Left hindlimb (tissue), 1 donor: ENCODE measurements around the gene PRSS50.

Source experiments
- DNase-seq: peaks from one replicate; pipeline ENCODE4 v3.0.0-alpha.2; 2018

PRSS50 gene

DNA sequence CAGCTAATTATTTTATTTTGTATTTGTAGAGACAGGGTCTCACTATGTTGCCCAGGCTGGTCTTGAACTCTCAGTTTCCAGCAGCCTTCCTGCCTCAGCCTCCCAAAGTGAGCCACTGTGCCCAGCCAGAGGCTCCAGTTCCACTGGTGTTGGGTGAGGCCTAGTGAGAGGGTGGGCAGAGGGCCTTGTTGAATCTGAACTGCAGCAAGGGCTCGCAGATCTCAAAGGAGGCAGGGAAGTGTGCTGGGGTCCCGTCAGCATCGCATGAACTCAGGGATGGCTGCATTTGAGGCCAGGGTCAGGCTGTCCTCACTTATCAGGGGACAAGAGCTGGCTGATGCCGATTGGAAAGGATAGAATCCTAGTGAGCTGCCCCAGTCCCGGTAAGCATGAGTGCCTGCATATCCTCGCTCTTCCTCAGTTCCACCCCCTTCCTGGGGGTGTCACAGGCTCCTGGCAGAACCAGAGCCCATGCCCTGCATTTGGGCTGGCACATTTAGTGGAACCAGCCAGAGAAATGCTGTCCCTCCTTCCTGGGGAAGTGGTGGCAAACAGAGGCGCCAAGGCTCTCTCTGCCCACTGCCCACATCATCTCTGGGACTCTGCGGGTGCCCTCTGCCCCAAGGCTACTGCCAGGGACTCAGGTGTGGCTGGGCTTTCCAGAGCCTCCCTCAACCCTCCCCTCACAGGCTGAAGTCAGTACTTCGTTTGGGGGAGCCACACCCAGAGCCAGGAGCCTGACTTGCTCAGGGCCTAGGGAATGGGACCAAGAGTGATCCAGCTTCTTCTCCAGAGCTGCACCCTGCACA lies 48.3 kb downstream of the PRSS50 start:
- peak; percentile 15 for DNase-seq

DNA sequence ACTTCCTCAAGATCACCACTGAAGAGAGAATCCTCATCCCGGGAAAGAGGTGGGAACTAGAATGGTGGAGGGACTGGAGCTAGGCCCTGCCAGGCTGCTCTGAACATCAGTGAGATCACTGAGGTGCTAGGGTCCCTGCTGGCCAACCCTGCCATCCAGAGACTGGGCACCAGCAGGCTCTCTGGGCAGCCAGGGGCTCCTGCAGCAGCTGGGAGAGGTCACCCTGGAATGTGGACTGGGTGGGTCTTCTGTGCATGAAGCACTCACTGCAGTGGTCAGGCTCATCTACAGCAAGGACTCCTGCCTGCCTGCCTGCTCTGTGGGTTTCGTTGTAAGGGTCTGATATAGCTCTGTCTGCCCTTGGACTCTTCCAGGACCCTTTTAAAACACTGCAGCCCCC lies 49.1 kb downstream of the PRSS50 start:
- no peak for DNase-seq

DNA sequence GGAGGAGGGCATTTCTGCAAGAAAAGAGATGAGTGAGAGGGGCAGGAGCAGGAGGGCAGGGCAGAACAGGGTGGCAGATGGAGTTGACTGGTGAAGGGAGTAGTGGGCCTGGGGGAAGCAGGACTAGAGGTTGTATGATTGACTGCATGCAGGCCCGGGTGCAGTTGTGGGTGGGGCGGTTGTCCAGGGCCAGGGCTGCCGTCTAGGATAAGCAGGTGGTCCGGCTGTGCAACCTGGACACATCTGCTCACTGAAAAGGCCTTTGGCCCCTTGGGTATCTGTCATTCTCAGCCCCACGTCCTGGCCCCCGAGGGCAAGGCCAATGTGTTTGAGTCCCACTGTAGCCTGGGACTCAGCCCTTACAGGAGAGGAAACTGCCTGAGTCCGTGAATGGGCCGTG lies 49.6 kb downstream of the PRSS50 start:
- no peak for DNase-seq

DNA sequence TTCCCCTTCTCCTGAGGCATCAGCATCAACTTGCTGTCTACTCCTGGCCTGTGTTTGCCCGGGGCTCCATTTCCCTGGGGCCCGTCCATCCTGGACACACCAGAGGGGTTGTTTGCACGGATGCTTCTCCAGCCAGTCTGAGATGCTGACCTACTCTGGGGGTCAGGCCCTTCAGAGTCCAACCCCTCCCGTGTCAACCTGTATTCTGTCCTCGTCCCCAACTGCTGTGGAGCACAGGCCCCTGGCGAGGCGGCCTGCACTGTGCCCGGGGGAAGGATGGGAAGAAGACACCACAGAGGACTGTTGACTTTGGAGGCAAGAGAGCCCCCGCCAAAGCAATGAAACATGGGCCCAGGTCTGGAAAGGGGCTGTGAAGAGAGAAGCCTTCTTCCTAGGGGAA lies 50.0 kb downstream of the PRSS50 start:
- peak; percentile 16 for DNase-seq

DNA sequence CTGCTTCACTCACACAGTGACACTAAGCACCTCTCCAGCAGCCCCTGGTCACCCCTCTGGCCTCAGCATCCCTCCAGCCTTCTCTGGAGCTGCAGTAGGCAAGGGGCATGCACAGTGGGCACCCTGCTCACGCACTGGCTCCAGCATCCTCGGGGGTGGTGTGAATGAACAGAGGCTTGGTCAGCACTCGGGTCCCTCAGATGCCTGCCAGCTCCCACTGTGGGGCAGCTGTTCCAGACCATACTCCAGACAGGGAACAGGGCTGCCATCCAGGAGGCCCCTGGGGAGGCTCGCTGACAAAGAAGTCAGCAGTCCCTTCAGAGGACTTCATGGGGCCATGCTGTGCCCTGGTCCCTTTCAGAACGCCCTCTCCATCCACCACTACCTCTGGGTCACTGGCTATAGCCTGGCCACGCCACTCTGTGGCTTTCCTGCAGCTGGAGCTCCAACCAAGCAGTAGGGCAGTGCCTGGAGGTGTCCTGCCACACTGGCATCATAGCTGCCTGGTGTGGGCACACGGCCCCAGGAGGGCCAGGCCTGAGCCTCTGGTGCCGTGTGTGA lies 50.5 kb downstream of the PRSS50 start:
- DNase-seq: peak; percentile 20

DNA sequence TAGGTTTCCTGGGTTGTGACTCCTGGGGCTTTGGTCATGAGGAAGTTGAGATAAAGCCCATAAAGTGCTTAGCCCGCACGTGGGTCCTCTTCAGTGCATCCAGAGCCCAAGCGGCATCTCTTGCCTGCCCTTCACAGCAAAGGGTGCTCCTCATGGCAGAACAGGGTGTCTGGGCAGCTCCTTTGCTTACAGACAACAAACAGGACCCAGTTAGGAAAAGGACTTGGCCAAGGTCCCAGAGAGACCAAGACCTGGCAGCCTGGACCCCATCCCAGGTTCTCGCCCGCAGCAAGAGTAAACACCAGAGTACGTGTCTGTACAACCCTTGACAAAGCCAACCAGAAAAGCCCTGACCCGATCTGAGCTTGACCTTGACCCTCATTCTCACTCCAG lies 51.2 kb downstream of the PRSS50 start:
- peak; percentile 18 for DNase-seq

DNA sequence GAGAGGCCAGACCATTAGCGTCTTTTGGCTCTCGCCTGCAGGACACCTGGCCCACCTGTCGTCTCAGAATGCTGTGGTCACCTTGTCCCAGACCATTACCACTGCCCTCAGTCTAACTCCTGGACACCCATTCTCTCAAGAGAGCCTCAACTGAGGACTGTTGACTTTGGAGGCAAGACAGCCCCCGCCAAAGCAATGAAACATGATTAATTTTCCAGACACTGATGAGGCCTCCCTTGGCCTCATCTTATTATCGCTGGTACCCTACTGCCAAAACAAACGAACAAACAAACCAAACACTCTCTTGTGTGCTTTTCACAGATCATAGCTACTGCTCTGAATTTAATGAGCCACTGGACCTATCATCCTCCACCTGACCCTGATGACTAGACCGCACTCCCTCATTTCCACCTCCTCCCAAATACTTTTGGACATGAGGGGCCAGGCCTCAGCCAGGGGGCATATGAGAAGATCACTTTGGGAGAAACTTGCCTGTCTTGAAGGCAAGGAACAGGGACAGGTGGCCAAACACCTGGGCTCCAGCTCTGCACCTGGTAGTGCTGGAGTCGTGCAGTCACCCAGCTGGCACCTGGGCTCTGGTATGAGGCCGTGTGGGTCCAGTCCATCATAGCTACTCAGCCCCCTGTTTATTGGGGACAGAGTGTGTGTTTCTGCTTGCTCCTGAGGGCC lies 51.8 kb downstream of the PRSS50 start:
- peak; percentile 20 for DNase-seq

DNA sequence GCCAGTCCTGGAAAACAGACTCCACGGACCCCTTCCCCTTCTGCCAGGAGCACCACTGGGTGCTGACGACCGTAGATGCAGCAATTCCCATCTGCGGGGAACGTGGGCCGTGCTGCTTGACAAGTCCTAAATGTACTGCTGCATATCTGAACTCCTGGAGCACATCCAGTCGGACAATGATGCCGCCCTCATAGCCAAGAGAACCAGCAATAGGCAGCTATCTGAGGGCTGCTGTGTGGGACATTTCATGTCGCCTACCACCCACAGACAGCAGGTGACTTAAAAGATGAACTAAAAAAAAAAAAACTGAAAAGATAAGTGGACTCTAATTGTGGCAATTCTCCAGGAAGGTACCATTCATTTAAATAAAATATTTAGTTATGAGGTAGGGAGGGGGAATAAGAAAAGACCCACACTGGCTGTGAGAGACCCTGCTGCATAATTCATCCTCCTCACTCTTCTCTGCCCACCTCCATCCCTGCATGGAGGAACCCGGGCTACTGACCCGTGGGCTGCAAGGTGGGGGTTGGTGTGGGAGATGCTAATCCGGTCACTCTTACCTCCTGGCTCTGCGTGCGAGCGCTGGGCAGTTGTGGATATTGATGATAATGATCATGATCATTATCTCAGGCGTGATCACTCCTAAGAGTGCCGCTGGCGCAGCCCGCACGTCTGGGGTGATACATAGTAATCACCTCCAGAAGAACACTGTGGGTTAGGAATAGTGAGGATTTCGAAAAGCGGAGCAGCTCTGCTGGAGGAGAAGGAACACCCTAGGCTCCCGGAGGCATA lies 52.5 kb downstream of the PRSS50 start:
- no peak for DNase-seq

DNA sequence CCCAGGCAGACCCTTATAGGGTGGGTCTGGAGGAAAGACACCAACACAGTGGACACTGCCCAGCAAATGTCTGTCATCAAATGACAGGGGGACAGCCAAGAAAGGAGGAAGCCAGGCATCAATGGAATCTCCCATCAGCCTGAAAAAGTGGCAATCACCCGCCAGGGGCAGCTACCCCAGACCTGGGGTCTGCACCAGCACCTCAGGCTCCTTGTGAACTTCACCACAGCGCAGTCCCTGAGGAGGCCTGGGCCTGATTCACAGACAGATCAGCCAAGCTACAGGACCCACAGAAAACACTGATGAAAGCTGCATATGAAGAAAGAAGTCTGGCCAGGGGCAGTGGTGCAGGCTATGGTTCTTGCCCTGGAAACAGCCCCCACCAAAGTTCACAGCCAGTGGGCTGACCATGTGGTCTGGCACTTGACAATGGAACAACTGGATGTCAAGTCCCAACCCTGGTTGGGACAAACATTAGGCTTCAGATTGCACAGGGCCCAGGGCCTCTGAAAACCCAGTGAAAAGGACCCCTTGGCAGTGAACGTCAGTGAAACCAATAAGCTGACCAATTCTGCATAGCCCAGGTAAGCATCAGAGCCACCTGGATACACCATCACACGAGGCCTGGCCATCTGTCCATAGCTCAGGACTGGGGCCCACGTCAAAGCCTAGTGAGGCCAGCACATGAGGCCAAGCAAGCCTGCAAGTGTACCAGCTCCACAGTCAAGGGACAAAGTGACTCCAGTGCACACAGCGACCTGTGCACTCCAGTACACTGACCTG lies 53.3 kb downstream of the PRSS50 start:
- peak; percentile 16 for DNase-seq

DNA sequence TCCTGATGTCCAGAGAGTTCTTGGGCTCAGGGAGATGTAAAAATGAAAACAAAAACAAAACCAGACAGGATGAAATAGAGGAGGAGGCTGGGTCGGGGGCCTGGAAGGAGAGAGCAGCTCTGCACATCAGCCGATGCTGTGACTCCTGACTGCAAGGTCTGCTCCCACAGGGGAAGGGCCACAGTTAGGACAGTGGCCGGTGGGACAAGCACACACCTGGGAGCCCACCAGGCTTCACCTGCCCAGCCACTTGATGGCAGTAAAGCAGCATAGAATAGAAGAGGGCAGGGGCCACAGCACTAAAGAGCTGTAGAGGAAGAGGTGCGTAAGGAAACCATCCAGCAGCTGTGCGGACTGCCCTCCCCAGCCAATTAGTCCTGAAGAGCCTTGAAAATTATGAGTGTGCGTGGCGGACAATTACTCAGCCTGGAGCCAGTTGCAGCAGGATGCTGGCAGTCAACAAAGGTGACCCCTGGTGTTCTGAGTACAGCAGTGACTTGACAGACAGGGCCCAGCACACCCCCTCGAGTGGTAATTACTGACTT lies 54.0 kb downstream of the PRSS50 start:
- peak; percentile 36 for DNase-seq

DNA sequence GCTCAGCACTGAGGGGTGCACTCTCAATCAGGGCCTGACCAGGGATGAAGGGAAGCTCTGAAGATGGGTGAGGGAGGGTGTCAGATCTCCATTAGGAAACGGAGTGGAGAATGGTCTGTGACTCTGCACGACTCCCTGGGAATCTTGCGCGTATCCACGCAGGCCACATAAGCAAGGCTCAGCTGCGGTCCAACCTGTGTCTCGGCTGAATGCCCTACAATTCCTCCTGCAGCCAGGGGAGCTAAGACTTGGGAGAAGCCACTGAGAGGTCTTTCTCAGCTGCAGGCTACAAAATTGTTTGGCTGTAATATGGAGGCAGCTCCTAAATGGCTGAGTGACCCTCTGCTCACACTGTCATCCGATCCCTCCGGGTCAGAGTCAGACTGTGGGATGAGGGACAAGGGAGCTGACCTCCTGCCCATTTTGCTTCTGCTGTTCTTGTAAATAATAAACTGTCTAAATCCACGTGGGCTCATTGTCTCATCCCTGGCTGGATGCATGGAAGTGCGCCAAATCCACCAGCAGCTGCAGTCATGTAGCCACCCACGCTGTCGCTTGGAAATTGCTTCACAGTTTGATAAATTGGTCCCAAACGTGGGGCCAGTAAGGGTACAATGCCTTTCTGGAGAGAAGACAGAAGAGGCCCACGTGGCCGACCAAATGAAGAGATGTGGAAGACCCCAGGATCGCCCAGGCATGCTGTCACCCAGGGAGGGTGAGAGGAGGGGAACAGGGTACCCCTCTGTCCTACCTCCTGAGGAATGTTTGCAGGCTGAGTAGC lies 54.7 kb downstream of the PRSS50 start:
- peak; percentile 77 for DNase-seq
